Activated CD8-positive, alpha-beta T cell treated with anti-CD3 and anti-CD28 coated beads, Interleukin-2, amount 10 ng/mL, durations not matched to agents 7 days and 5 days (primary cell): ENCODE data around the gene SPINK13. TPM values are rescaled to one million over a fixed set of nuclear protein-coding genes. Genes with fewer than 3 reads are reported as not detected.
"Not testable (repeated sequence)": the region's sequence is repeated elsewhere in the genome, so short reads cannot be mapped to it uniquely, and the experiment has no call there.

Source experiments
- ATAC-seq: fragments of 150-1000 bp; cut with Tn5 transposase; one replicate; pipeline ENCODE4 v1.10.0; 2021; ENCODE audit warnings: moderate library complexity
- CTCF ChIA-PET: fragments of 350-600 bp; sonication (Branson Sonifier 250); formaldehyde crosslinking; loops from one replicate; lab custom pipeline; 2021; ENCODE audit warnings: antibody characterized with exemption; lab: Charles Lee
- POLR2A ChIA-PET: fragments of 350-600 bp; sonication (Branson Sonifier 250); formaldehyde crosslinking; loops from one replicate; lab custom pipeline; 2021; ENCODE audit warnings: antibody characterized with exemption; lab: Charles Lee
- DNase-seq: peaks from one replicate; pipeline ENCODE4 v3.0.0-alpha.2; 2020
- H3K27ac Mint-ChIP-seq: one replicate; pipeline ENCODE4 v1.8.0; 2021; ENCODE audit warnings: mild to moderate bottlenecking, mixed read lengths
- H3K27me3 Mint-ChIP-seq: one replicate; pipeline ENCODE4 v1.8.0; 2021; ENCODE audit warnings: low read depth, mixed read lengths
- H3K36me3 Mint-ChIP-seq: one replicate; pipeline ENCODE4 v1.8.0; 2021; ENCODE audit warnings: low read depth, mixed read lengths
- H3K4me1 Mint-ChIP-seq: one replicate; pipeline ENCODE4 v1.8.0; 2021; ENCODE audit warnings: low read depth, mixed read lengths
- H3K4me3 Mint-ChIP-seq: one replicate; pipeline ENCODE4 v1.8.0; 2021; ENCODE audit warnings: mild to moderate bottlenecking, mixed read lengths
- H3K9me3 Mint-ChIP-seq: one replicate; pipeline ENCODE4 v1.8.0; 2022; ENCODE audit warnings: mixed read lengths; ENCODE audit not compliant: insufficient read depth
- total RNA-seq, 2 experiments: library from RNA; stranded (reverse); gene quantifications; one replicate each; pipeline ENCODE4 v1.2.3, GENCODE V29; 2021

SPINK13 gene
- total RNA-seq, 2 experiments from 2014 or later: not detected

GRCh38 chr5:148267962-148268361, 632 bp upstream of the SPINK13 start:
- Mint-ChIP-seq H3K9me3 (no peaks in the 10 kb centered on the region), H3K4me1 (no peaks in the 10 kb centered on the region), H3K27ac (no peak overlapping the region), H3K36me3 (no peaks in the 10 kb centered on the region), H3K4me3 (no peak overlapping the region), H3K27me3 (no peaks in the 10 kb centered on the region)
- ATAC-seq (no peak), DNase-seq (no peak)
- CTCF ChIA-PET: no interaction called here
- POLR2A ChIA-PET: no interaction called here

GRCh38 chr5:148275129-148275528, 6.5 kb downstream of the SPINK13 start:
- H3K27me3 Mint-ChIP-seq, H3K9me3 Mint-ChIP-seq, H3K27ac Mint-ChIP-seq, H3K4me3 Mint-ChIP-seq, POLR2A ChIA-PET, CTCF ChIA-PET, H3K4me1 Mint-ChIP-seq, ATAC-seq, DNase-seq, H3K36me3 Mint-ChIP-seq: not testable (repeated sequence)

GRCh38 chr5:148280893-148281292, 12.3 kb downstream of the SPINK13 start:
- H3K36me3 Mint-ChIP-seq, H3K27ac Mint-ChIP-seq, H3K9me3 Mint-ChIP-seq, H3K27me3 Mint-ChIP-seq, H3K4me1 Mint-ChIP-seq, ATAC-seq, H3K4me3 Mint-ChIP-seq, DNase-seq, POLR2A ChIA-PET: not testable (repeated sequence)
- CTCF ChIA-PET: interaction anchor here (1.1 kb wide), 1 partner anchor 94 kb away, joined by 3 read pairs; no protein-coding TSS in a partner anchor

GRCh38 chr5:148281336-148281735, 12.7 kb downstream of the SPINK13 start:
- H3K27me3 Mint-ChIP-seq, POLR2A ChIA-PET, H3K27ac Mint-ChIP-seq, DNase-seq, H3K9me3 Mint-ChIP-seq, ATAC-seq, H3K36me3 Mint-ChIP-seq, H3K4me1 Mint-ChIP-seq, H3K4me3 Mint-ChIP-seq: not testable (repeated sequence)
- CTCF ChIA-PET: interaction anchor here (1.1 kb wide), 1 partner anchor 94 kb away, joined by 3 read pairs; no protein-coding TSS in a partner anchor

GRCh38 chr5:148290271-148291195, 21.9 kb downstream of the SPINK13 start:
- ATAC-seq (no peak), DNase-seq (no peak)
- H3K4me1 Mint-ChIP-seq: no peaks in the 10 kb centered on the region
- no peak overlapping the region for H3K27ac Mint-ChIP-seq
- POLR2A ChIA-PET: no interaction called here
- no peaks in the 10 kb centered on the region for H3K9me3 Mint-ChIP-seq
- H3K27me3 Mint-ChIP-seq: no peaks in the 10 kb centered on the region
- no peak overlapping the region for H3K4me3 Mint-ChIP-seq
- no peaks in the 10 kb centered on the region for H3K36me3 Mint-ChIP-seq
- CTCF ChIA-PET: interaction anchor here (1.0 to 1.2 kb wide), 3 partner anchors 80 to 440 kb away, joined by 3 to 6 read pairs (median 3); no protein-coding TSS in a partner anchor

- CTCF ChIA-PET: no interaction called here
- Mint-ChIP-seq H3K4me3 (no peak overlapping the region), H3K9me3 (no peaks in the 10 kb centered on the region), H3K27ac (no peak overlapping the region), H3K36me3 (no peaks in the 10 kb centered on the region), H3K4me1 (no peaks in the 10 kb centered on the region), H3K27me3 (no peaks in the 10 kb centered on the region)
- ATAC-seq (no peak), DNase-seq (no peak)
- POLR2A ChIA-PET: interaction anchor here (0.6 kb wide), 1 partner anchor 1010 kb away, joined by 7 read pairs; no protein-coding TSS in a partner anchor
These were observed 29.1 kb downstream of the SPINK13 start for GRCh38 chr5:148297731-148298130.

- no peaks in the 10 kb centered on the region for H3K9me3 Mint-ChIP-seq
- H3K36me3 Mint-ChIP-seq: no peaks in the 10 kb centered on the region
- no peak overlapping the region for H3K4me3 Mint-ChIP-seq
- DNase-seq (no peak), ATAC-seq (no peak)
- no peak overlapping the region for H3K27ac Mint-ChIP-seq
- H3K4me1 Mint-ChIP-seq: no peaks in the 10 kb centered on the region
- H3K27me3 Mint-ChIP-seq: peaks cover 3% of the 10 kb centered on the region
- CTCF ChIA-PET: no interaction called here
- POLR2A ChIA-PET: no interaction called here
These were observed 37.9 kb downstream of the SPINK13 start for GRCh38 chr5:148306446-148306845.

- no peaks in the 10 kb centered on the region for H3K36me3 Mint-ChIP-seq
- CTCF ChIA-PET: no interaction called here
- no peak for ATAC-seq
- H3K4me3 Mint-ChIP-seq: no peak overlapping the region
- no peak for DNase-seq
- no peaks in the 10 kb centered on the region for H3K4me1 Mint-ChIP-seq
- no peaks in the 10 kb centered on the region for H3K9me3 Mint-ChIP-seq
- peaks cover 3% of the 10 kb centered on the region for H3K27me3 Mint-ChIP-seq
- POLR2A ChIA-PET: no interaction called here
- H3K27ac Mint-ChIP-seq: no peak overlapping the region
These were observed 40.4 kb downstream of the SPINK13 start for GRCh38 chr5:148309019-148309418.

GRCh38 chr5:148309746-148310145, 41.2 kb downstream of the SPINK13 start:
- DNase-seq (no peak), ATAC-seq (no peak)
- H3K9me3 Mint-ChIP-seq: no peaks in the 10 kb centered on the region
- H3K36me3 Mint-ChIP-seq: no peaks in the 10 kb centered on the region
- ChIA-PET POLR2A (no interaction called here), CTCF (no interaction called here)
- no peak overlapping the region for H3K4me3 Mint-ChIP-seq
- H3K27ac Mint-ChIP-seq: no peak overlapping the region
- H3K4me1 Mint-ChIP-seq: no peaks in the 10 kb centered on the region
- H3K27me3 Mint-ChIP-seq: peaks cover 3% of the 10 kb centered on the region

- no peak for ATAC-seq
- no peak overlapping the region for H3K4me3 Mint-ChIP-seq
- no peak for DNase-seq
- no peaks in the 10 kb centered on the region for H3K36me3 Mint-ChIP-seq
- POLR2A ChIA-PET: no interaction called here
- peaks cover 3% of the 10 kb centered on the region for H3K27me3 Mint-ChIP-seq
- CTCF ChIA-PET: no interaction called here
- H3K27ac Mint-ChIP-seq: no peak overlapping the region
- H3K4me1 Mint-ChIP-seq: no peaks in the 10 kb centered on the region
- no peaks in the 10 kb centered on the region for H3K9me3 Mint-ChIP-seq
These were observed 42.9 kb downstream of the SPINK13 start for GRCh38 chr5:148311484-148311883.

GRCh38 chr5:148312153-148312552, 43.6 kb downstream of the SPINK13 start, which contains the start of gene SPINK7:
SPINK7 (plus strand) TSS chr5:148312423; CDS start chr5:148312484, 61 bp downstream.
- POLR2A ChIA-PET: no interaction called here

GRCh38 chr5:148314187-148314586, 45.6 kb downstream of the SPINK13 start:
- H3K27ac Mint-ChIP-seq: no peak overlapping the region
- no peaks in the 10 kb centered on the region for H3K27me3 Mint-ChIP-seq
- POLR2A ChIA-PET: no interaction called here
- H3K4me3 Mint-ChIP-seq: no peak overlapping the region
- DNase-seq (no peak), ATAC-seq (no peak)
- H3K4me1 Mint-ChIP-seq: no peaks in the 10 kb centered on the region
- CTCF ChIA-PET: interaction anchor here (0.8 to 1.2 kb wide), 2 partner anchors 61 to 66 kb away, joined by 3 read pairs; no protein-coding TSS in a partner anchor
- no peaks in the 10 kb centered on the region for H3K36me3 Mint-ChIP-seq
- no peaks in the 10 kb centered on the region for H3K9me3 Mint-ChIP-seq

More at GRCh38 chr5:148312153-148312552, 43.6 kb downstream of the SPINK13 start, which contains the start of gene SPINK7:
- H3K27me3 Mint-ChIP-seq: peaks cover 3% of the 10 kb centered on the region
- no peaks in the 10 kb centered on the region for H3K36me3 Mint-ChIP-seq
- H3K27ac Mint-ChIP-seq: no peak within 1 kb of the TSS
- H3K9me3 Mint-ChIP-seq: no peaks in the 10 kb centered on the region
- ATAC-seq (no peak), DNase-seq (no peak)
- H3K4me3 Mint-ChIP-seq: no peak within 1 kb of the TSS
- no peaks in the 10 kb centered on the region for H3K4me1 Mint-ChIP-seq
- CTCF ChIA-PET: no interaction called here
